ENCODE results near the gene SYNGR3.

Gene SYNGR3

DNA sequence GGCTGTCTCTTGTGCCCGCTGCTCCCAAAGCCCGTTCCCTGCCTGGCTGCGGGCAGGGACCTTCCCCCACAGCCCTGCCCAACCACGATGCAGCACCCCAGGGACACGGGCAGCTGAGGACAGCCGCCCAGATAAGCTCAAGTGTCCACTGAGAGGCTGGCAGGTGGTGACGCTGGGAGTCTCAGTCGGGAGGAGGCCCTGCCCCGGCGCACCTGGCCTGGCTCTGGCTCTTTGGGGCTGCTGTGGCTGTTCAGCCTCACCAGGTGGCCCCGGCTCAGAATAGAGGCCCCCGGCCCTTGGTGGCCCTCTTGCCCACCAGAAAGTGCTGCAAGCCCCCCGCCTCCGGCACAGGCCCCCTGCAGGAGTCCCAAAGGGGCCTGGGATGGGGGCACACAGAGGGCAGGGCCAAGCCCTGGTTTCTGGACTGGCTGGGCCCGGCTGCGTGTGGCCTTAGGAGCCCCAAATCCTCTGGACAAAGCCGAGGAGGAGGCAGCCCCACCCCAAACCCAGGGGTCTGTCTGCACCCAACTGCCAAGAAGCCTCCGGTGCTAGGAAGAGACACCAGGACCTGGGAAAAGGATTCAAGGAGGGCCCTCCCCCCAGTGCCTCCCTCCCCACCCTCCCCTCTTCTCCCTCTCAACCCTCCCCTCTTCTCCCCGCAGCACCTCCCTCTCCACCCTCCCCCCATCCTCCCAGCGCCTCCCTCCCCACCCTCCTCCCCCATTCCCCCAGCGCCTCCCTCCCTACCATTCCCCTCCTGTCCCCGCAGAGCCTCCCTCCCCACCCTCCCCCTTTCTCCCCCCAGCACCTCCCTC is 52.6 kb downstream of the SYNGR3 start:
- TF ChIP-seq, protein P1, sequence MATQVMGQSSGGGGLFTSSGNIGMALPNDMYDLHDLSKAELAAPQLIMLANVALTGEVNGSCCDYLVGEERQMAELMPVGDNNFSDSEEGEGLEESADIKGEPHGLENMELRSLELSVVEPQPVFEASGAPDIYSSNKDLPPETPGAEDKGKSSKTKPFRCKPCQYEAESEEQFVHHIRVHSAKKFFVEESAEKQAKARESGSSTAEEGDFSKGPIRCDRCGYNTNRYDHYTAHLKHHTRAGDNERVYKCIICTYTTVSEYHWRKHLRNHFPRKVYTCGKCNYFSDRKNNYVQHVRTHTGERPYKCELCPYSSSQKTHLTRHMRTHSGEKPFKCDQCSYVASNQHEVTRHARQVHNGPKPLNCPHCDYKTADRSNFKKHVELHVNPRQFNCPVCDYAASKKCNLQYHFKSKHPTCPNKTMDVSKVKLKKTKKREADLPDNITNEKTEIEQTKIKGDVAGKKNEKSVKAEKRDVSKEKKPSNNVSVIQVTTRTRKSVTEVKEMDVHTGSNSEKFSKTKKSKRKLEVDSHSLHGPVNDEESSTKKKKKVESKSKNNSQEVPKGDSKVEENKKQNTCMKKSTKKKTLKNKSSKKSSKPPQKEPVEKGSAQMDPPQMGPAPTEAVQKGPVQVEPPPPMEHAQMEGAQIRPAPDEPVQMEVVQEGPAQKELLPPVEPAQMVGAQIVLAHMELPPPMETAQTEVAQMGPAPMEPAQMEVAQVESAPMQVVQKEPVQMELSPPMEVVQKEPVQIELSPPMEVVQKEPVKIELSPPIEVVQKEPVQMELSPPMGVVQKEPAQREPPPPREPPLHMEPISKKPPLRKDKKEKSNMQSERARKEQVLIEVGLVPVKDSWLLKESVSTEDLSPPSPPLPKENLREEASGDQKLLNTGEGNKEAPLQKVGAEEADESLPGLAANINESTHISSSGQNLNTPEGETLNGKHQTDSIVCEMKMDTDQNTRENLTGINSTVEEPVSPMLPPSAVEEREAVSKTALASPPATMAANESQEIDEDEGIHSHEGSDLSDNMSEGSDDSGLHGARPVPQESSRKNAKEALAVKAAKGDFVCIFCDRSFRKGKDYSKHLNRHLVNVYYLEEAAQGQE (IDR thresholded peaks at IDR 0.05; ENCODE audit: insufficient read depth in 1 of 2, low read depth in 2 of 2, low read length in 2 of 2), result no peak

DNA sequence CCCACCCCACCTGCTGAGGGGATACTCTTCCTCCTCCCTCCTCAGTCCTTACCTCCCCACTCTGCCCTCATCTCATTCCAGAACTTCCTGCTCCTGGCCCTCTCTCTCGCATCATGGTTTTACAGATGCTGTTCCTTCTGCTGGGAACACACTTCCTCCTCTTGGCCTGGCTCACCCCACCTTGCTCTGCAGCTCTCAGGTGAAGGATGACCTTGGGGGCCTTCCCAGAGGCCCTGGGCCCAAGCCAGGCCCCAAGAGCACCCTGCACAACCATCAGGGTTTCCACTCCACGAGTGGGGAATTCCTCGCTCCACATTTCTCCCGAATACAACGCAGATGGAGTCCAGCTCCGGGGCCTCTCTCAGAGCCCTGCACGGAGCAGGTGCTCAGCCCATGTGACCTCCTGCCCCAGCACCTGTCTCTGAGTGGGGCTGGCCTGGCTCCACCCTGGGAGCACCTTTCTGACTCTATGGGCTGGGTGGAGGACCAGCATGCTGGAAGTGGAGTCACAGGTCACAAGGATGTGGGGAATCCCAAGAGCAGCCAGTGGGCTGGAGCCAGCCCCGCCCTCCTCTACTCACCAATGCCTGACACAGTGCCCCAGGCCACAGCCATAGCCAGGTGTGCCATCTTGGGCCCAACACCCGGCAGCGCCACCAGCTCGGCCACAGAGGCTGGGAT is 53.4 kb downstream of the SYNGR3 start:
- TF ChIP-seq POLR2AphosphoS5 (IDR thresholded peaks at IDR 0.05; ENCODE audit: low read depth, low read length) (no peak), TAF1 (IDR thresholded peaks at IDR 0.05; ENCODE audit: borderline replicate concordance, insufficient read depth, low read length) (no peak), SIN3A (IDR thresholded peaks at IDR 0.05; ENCODE audit: borderline replicate concordance, insufficient read depth, low read length) (no peak), FOXP2 (optimal IDR thresholded peaks at IDR 0.05; ENCODE audit: borderline replicate concordance, extremely low read depth, extremely low read length, insufficient read depth) (no peak)
- TF ChIP-seq, protein P1 (IDR thresholded peaks at IDR 0.05; ENCODE audit: insufficient read depth in 1 of 2, low read depth in 2 of 2, low read length in 2 of 2), result no peak

Data from PFSK-1 (cell line).